Left colon (tissue), 2 donors: Measurements from ENCODE around the gene THAP3. TPM values are rescaled to one million over a fixed set of nuclear protein-coding genes. Genes with fewer than 3 reads are reported as not detected.
"Not testable (repeated sequence)": the region's sequence is repeated elsewhere in the genome, so short reads cannot be mapped to it uniquely, and the experiment has no call there.

Experiments used
- ATAC-seq: fragments of 200-7000 bp; cut with Tn5 transposase; one replicate; pipeline ENCODE4 v1.9.1; 2020; ENCODE audit warnings: mild to moderate bottlenecking, moderate library complexity
- DNase-seq, 2 donors: peaks; one replicate each; pipeline ENCODE4 v3.0.0-alpha.2; 2020
- intact Hi-C, 2 donors: fragments of 100-400 bp; cut with DNase I in 1 of 2; cut with micrococcal nuclease in 1 of 2; formaldehyde crosslinking; loops; one replicate each; pipeline versions ENCODE4 v1.11.2 to v1.14.0; 2022; cut with DNase I, micrococcal nuclease
- total RNA-seq, 2 donors: library from RNA; stranded (reverse); fragmentation: NEBNext Ultra II Directional; extraction: Animal tissue kit (Norgen Biotek cat#: 25700); gene quantifications; one replicate each; pipeline ENCODE4 v1.2.1, GENCODE V29; 2021
- donor health status: DM: no; HTN: no; CAD: no.
- donor health status: DM: yes; HTN: yes; CAD: no.

The THAP3 gene
- total RNA-seq, 2 donors from 2014 or later = 7.0 to 10.9 TPM

GRCh38 chr1:6627841-6628545 is 3.3 kb downstream of the THAP3 start:
- intact Hi-C loops = no loop called here
- ATAC-seq (no peak), DNase-seq (no peak)

- no peak for DNase-seq
- intact Hi-C loops = no loop called here
- ATAC-seq = no peak
These were observed 4.4 kb downstream of the THAP3 start for GRCh38 chr1:6628971-6629479.

DNA sequence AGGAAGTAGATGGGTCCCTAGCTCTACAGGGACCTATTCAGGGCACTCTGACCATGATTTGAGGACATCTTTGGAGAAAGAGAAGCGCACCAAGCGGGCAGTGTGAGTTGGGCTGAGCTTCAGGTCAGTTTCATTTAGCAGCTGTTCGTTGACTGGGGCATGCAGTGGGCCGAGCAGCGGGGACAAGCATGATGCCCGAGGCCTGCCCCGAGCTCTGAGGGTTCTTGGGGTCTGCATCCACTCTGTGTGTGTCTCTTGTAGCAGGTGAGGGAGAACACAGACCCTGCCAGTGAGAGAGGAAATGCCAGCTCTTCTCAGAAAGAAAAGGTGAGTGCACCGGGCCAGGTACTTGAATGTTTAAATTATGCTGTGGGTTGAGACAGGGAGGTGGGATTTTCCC is 5.4 kb downstream of the THAP3 start:
- intact Hi-C loops = loop anchor here in 1 of 2 donors (10.0 kb wide), 1 partner anchor 75 kb away; the partner anchor contains the start of genes NOL9 and TAS1R1
- ATAC-seq = no peak

DNA sequence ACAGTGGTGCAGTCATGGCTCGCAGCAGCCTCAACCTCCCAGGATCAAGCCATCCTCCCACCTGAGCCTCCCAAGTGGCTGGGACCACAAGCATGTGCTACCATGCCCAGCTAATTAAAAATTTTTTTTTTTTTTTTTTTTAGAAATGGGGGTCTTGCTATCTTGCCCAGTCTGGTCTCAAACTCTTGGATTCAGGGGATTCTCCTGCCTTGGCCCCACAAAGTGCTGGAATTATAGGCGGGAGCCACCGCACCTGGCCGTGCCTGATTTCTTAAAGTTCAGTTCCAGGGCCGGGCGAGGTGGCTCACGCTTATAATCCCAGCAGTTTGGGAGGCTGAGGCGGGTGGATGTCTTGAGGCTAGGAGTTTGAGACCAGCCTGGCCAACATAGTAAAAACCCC is 6.4 kb downstream of the THAP3 start:
- intact Hi-C loops = loop anchor here in 1 of 2 donors (10.0 kb wide), 1 partner anchor 76 kb away; the partner anchor contains the start of genes NOL9 and TAS1R1
- no peak for ATAC-seq
- DNase-seq = no peak

More for the DNA sequence above, 5.4 kb downstream of the THAP3 start:
- DNase-seq = no peak

- intact Hi-C loops = loop anchor here in 1 of 2 donors (10.0 kb wide), 1 partner anchor 78 kb away; the partner anchor contains the start of genes NOL9 and TAS1R1
- ATAC-seq (no peak), DNase-seq (no peak)
These were observed 8.2 kb downstream of the THAP3 start for GRCh38 chr1:6632588-6633514.

DNA sequence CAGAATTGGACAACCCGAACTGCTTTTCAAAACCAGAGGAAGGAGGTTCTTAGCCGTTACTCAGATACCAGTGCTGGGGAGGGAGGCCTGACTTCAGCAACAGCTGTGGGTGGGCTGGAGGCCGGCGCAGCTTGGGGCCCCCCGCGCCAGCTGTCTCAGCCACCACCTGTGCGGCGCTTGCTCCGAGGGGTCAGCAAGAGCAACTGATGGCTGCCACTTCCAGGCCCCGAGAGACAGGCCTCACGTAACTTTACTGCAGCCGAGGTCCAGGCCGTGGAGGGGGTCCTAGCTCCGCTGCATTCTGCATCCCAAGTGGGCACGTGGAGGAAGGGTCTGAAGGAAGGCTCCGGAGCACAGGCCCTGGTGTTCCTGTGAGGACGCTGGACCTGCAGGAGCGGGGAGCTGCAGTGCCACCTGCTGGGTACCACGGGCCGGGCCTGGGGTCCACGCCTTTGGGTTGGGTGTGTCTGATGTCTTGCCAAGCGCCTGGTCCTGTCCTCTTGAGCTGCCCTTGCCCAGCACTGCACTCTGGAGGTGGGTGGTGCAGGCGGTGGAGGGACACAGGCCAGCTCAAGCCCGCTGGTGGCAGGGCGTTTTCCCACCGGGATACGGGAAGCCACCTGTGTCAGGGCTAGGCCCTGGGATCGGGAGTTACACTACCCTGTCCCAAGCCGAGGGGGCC is 9.8 kb downstream of the THAP3 start:
- DNase-seq (peak; percentile 49 to 78), ATAC-seq (peak; percentile 86)
- intact Hi-C loops = loop anchor here in 1 of 2 donors (10.0 kb wide), 1 partner anchor 80 kb away; the partner anchor contains the start of genes NOL9 and TAS1R1

- ATAC-seq (peak; percentile 5), DNase-seq (no peak)
- intact Hi-C loops = loop anchor here in 1 of 2 donors (10.0 kb wide), 1 partner anchor 81 kb away; the partner anchor contains the start of genes NOL9 and TAS1R1
These were observed 10.7 kb downstream of the THAP3 start for GRCh38 chr1:6635161-6635909.

- no peak for DNase-seq
- intact Hi-C loops = loop anchor here in 1 of 2 donors (10.0 kb wide), 1 partner anchor 81 kb away; the partner anchor contains the start of genes NOL9 and TAS1R1
- no peak for ATAC-seq
These were observed 11.5 kb downstream of the THAP3 start for GRCh38 chr1:6635910-6636760.

DNA sequence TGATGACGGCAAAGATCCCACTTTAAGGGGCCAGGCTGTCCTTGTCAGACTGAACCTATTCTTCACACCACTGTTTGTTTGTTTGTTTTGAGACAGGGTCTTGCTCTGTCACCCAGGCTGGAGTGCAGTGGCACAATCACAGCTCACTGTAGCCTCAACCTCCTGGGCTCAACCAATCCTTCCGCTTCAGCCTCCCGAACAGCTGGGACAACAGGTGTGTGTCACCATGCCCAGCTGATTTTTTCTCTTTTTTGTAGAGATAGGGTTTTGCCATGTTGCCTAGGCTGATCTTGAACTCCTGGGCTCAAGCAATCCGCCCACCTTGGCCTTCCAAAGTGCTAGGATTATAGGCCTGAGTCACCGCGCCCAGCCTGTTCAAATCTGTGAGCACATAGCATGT is 12.1 kb downstream of the THAP3 start:
- not testable (repeated sequence) for ATAC-seq
- intact Hi-C loops = loop anchor here in 1 of 2 donors (10.0 kb wide), 1 partner anchor 82 kb away; the partner anchor contains the start of genes NOL9 and TAS1R1

DNA sequence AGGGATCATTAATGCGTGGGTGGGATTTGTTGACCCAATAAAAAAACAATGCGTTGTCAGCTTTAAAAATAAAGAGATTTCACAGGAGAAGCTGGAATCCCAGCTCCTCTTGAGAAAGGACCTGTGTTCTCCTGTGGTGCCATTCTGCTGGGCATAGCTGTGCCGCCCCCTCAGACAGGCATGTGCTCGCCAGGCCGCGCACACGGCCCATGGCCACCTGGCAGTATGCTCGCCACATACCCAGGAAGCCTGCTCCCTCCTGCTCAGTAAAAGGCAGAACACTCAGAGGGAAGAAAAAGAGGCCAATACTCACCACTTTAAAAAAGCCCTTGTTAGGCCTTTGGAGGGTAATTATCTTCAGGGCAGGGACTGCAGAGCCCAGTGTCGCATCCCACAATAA is 13.1 kb downstream of the THAP3 start:
- DNase-seq = no peak
- intact Hi-C loops = loop anchor here in 1 of 2 donors (10.0 kb wide), 1 partner anchor 83 kb away; the partner anchor contains the start of genes NOL9 and TAS1R1
- ATAC-seq = no peak

More for the DNA sequence above, 12.1 kb downstream of the THAP3 start:
- not testable (repeated sequence) for DNase-seq

GRCh38 chr1:6638226-6638625 is 13.6 kb downstream of the THAP3 start:
- ATAC-seq = no peak
- intact Hi-C loops = loop anchor here in 1 of 2 donors (10.0 kb wide), 1 partner anchor 83 kb away; the partner anchor contains the start of genes NOL9 and TAS1R1
- DNase-seq = peak; percentile 41 to 48

- DNase-seq, intact Hi-C loops, ATAC-seq: not testable (repeated sequence)
These were observed 16.2 kb downstream of the THAP3 start for GRCh38 chr1:6640867-6641266.

- intact Hi-C loops = loop anchor here in 1 of 2 donors (5.0 kb wide), 1 partner anchor 158 kb away; no protein-coding TSS in a partner anchor
These were observed 20.4 kb downstream of the THAP3 start for GRCh38 chr1:6645018-6645417.

GRCh38 chr1:6646499-6647148 is 22.0 kb downstream of the THAP3 start:
- intact Hi-C loops = loop anchor here in 1 of 2 donors (5.0 kb wide), 1 partner anchor 159 kb away; no protein-coding TSS in a partner anchor
- DNase-seq = no peak

More at GRCh38 chr1:6645018-6645417, 20.4 kb downstream of the THAP3 start:
- no peak for ATAC-seq
- DNase-seq = no peak

GRCh38 chr1:6648556-6648955 is 23.9 kb downstream of the THAP3 start:
- intact Hi-C loops = loop anchor here in 1 of 2 donors (5.0 kb wide), 1 partner anchor 161 kb away; no protein-coding TSS in a partner anchor
- no peak for DNase-seq
- no peak for ATAC-seq

More at GRCh38 chr1:6646499-6647148, 22.0 kb downstream of the THAP3 start:
- ATAC-seq = peak; percentile 60

- ATAC-seq (no peak), DNase-seq (no peak)
- intact Hi-C loops = no loop called here
These were observed 27.2 kb downstream of the THAP3 start for GRCh38 chr1:6651909-6652308.
